ENCODE data around the gene ANKRD44. TPM values are rescaled to one million over a fixed set of nuclear protein-coding genes. Genes with fewer than 3 reads are reported as not detected.

ANKRD44 gene
- total and polyA plus RNA-seq, 4 experiments from 2014 or later, result 51.5 to 248 (median 158) TPM

- H3K9me3 Mint-ChIP-seq, result no peaks in the 10 kb centered on the region
- no peaks in the 10 kb centered on the region for H3K27me3 Mint-ChIP-seq
- Histone ChIP-seq H3K4me1 (ENCODE audit: insufficient read depth, low read length) (peaks cover 98% of the 10 kb centered on the region), H3K27ac (ENCODE audit: low read depth, low read length) (peak overlapping the region; percentile 35), H3K4me3 (ENCODE audit: low read length in 2 of 2) (no peak overlapping the region), H3K36me3 (ENCODE audit: insufficient read depth, low read length) (no peaks in the 10 kb centered on the region), H3K9me3 (ENCODE audit: control insufficient read depth in 1 of 2, low read length in 2 of 2) (no peaks in the 10 kb centered on the region), H3K27me3 (ENCODE audit: insufficient read depth, low read length) (no peaks in the 10 kb centered on the region)
- peak overlapping the region; percentile 77 to 98 (median 87) for H3K27ac Mint-ChIP-seq
- ChIA-PET POLR2A (ENCODE audit: partially characterized antibody) (interaction anchor here (0.6 to 11.3 kb wide), 12 partner anchors 8 to 77 kb away, joined by 3 to 156 read pairs (median 6); partner anchors contain the start of gene ANKRD44), CTCF (ENCODE audit: partially characterized antibody) (interaction anchor here (0.9 to 6.4 kb wide), 4 partner anchors 17 to 91 kb away, joined by 3 to 24 read pairs (median 4); partner anchors contain the start of gene ANKRD44)
- H3K36me3 Mint-ChIP-seq, result peaks cover 8 to 17% of the 10 kb centered on the region in 2 donors
- peak overlapping the region in 7 of 8 donors; percentile 11 to 64 (median 59) for H3K4me3 Mint-ChIP-seq
- intact Hi-C loops (cut with micrococcal nuclease), result loop anchor here (1.0 kb wide), 1 partner anchor 14 kb away; no protein-coding TSS in a partner anchor
- DNase-seq, result peak in 3 of 5 donors; percentile 50 to 81 (median 61)
- H3K4me1 Mint-ChIP-seq, result peaks cover 71 to 99% (median 89%) of the 10 kb centered on the region in 4 donors
Observed at GRCh38 chr2:197268786-197269584, 41.6 kb downstream of the ANKRD44 start.

- POLR2A ChIA-PET (ENCODE audit: partially characterized antibody), result interaction anchor here (0.6 to 11.3 kb wide), 18 partner anchors 10 to 249 kb away, joined by 3 to 156 read pairs (median 6); partner anchors contain the start of gene ANKRD44
- peak overlapping the region; percentile 1 to 98 (median 91) for H3K27ac Mint-ChIP-seq
- peak overlapping the region; percentile 3 to 89 (median 73) for H3K4me3 Mint-ChIP-seq
- no peaks in the 10 kb centered on the region for H3K9me3 Mint-ChIP-seq
- Histone ChIP-seq H3K27me3 (ENCODE audit: insufficient read depth, low read length) (no peaks in the 10 kb centered on the region), H3K4me3 (ENCODE audit: low read length in 2 of 2) (no peak overlapping the region), H3K4me1 (ENCODE audit: insufficient read depth, low read length) (peaks cover 100% of the 10 kb centered on the region), H3K36me3 (ENCODE audit: insufficient read depth, low read length) (no peaks in the 10 kb centered on the region), H3K9me3 (ENCODE audit: control insufficient read depth in 1 of 2, low read length in 2 of 2) (no peaks in the 10 kb centered on the region), H3K27ac (ENCODE audit: low read depth, low read length) (peak overlapping the region; percentile 35)
- intact Hi-C loops (cut with micrococcal nuclease), result loop anchor here (2.0 kb wide), 2 partner anchors 20 to 42 kb away; no protein-coding TSS in a partner anchor
- H3K4me1 Mint-ChIP-seq, result peaks cover 83 to 100% (median 93%) of the 10 kb centered on the region in 4 donors
- peaks cover 11 to 26% of the 10 kb centered on the region in 2 donors for H3K36me3 Mint-ChIP-seq
- DNase-seq, result peak; percentile 49 to 70 (median 57)
- CTCF ChIA-PET (ENCODE audit: partially characterized antibody), result interaction anchor here (1.2 to 6.4 kb wide), 8 partner anchors 11 to 74 kb away, joined by 3 to 24 read pairs (median 6); partner anchors contain the start of gene ANKRD44
- H3K27me3 Mint-ChIP-seq, result no peaks in the 10 kb centered on the region
Observed at GRCh38 chr2:197266477-197266876, 44.1 kb downstream of the ANKRD44 start.

GRCh38 chr2:197265924-197266323 is 44.7 kb downstream of the ANKRD44 start:
- H3K9me3 ChIP-seq (ENCODE audit: control insufficient read depth in 1 of 2, low read length in 2 of 2), result no peaks in the 10 kb centered on the region
- ChIA-PET POLR2A (ENCODE audit: partially characterized antibody) (interaction anchor here (0.6 to 11.3 kb wide), 13 partner anchors 11 to 68 kb away, joined by 3 to 156 read pairs (median 9); partner anchors contain the start of gene ANKRD44), CTCF (ENCODE audit: partially characterized antibody) (interaction anchor here (1.4 to 6.4 kb wide), 5 partner anchors 10 to 53 kb away, joined by 3 to 24 read pairs (median 9); partner anchors contain the start of gene ANKRD44)
- no peaks in the 10 kb centered on the region for H3K27me3 ChIP-seq (ENCODE audit: insufficient read depth, low read length)
- H3K4me3 ChIP-seq (ENCODE audit: low read length in 2 of 2), result peak overlapping the region in 1 of 2 donors; percentile 3
- intact Hi-C loops (cut with micrococcal nuclease), result loop anchor here (2.0 kb wide), 3 partner anchors 21 to 67 kb away; no protein-coding TSS in a partner anchor
- Mint-ChIP-seq H3K4me1 (peaks cover 80 to 98% (median 91%) of the 10 kb centered on the region in 4 donors), H3K27ac (peak overlapping the region; percentile 71 to 98 (median 91)), H3K27me3 (no peaks in the 10 kb centered on the region), H3K9me3 (no peaks in the 10 kb centered on the region), H3K4me3 (peak overlapping the region; percentile 53 to 89 (median 73)), H3K36me3 (peaks cover 11 to 26% of the 10 kb centered on the region in 2 donors)
- peak overlapping the region; percentile 35 for H3K27ac ChIP-seq (ENCODE audit: low read depth, low read length)
- peaks cover 98% of the 10 kb centered on the region for H3K4me1 ChIP-seq (ENCODE audit: insufficient read depth, low read length)
- no peaks in the 10 kb centered on the region for H3K36me3 ChIP-seq (ENCODE audit: insufficient read depth, low read length)
- DNase-seq, result peak in 1 of 5 donors; percentile 56

- Mint-ChIP-seq H3K4me1 (peaks cover 71 to 95% (median 83%) of the 10 kb centered on the region in 4 donors), H3K4me3 (peak overlapping the region in 7 of 8 donors; percentile 19 to 89 (median 67)), H3K36me3 (peaks cover 7 to 24% of the 10 kb centered on the region in 2 donors), H3K27me3 (no peaks in the 10 kb centered on the region), H3K9me3 (peaks cover 0 to 2% (median 0%) of the 10 kb centered on the region in 8 donors), H3K27ac (peak overlapping the region; percentile 69 to 98 (median 87))
- Histone ChIP-seq H3K27ac (ENCODE audit: low read depth, low read length) (peak overlapping the region; percentile 35), H3K9me3 (ENCODE audit: control insufficient read depth in 1 of 2, low read length in 2 of 2) (no peaks in the 10 kb centered on the region), H3K36me3 (ENCODE audit: insufficient read depth, low read length) (no peaks in the 10 kb centered on the region), H3K4me3 (ENCODE audit: low read length in 2 of 2) (no peak overlapping the region), H3K4me1 (ENCODE audit: insufficient read depth, low read length) (peaks cover 89% of the 10 kb centered on the region), H3K27me3 (ENCODE audit: insufficient read depth, low read length) (no peaks in the 10 kb centered on the region)
- intact Hi-C loops (cut with micrococcal nuclease), result loop anchor here (2.0 kb wide), 1 partner anchor 66 kb away; no protein-coding TSS in a partner anchor
- ChIA-PET CTCF (ENCODE audit: partially characterized antibody) (interaction anchor here (0.9 to 3.1 kb wide), 6 partner anchors 9 to 52 kb away, joined by 3 to 15 read pairs (median 4); no protein-coding TSS in a partner anchor), POLR2A (ENCODE audit: partially characterized antibody) (interaction anchor here (0.8 to 11.3 kb wide), 10 partner anchors 14 to 67 kb away, joined by 3 to 156 read pairs (median 16); partner anchors contain the start of gene ANKRD44)
- no peak for DNase-seq
Observed at GRCh38 chr2:197265036-197265435, 45.5 kb downstream of the ANKRD44 start.

DNA sequence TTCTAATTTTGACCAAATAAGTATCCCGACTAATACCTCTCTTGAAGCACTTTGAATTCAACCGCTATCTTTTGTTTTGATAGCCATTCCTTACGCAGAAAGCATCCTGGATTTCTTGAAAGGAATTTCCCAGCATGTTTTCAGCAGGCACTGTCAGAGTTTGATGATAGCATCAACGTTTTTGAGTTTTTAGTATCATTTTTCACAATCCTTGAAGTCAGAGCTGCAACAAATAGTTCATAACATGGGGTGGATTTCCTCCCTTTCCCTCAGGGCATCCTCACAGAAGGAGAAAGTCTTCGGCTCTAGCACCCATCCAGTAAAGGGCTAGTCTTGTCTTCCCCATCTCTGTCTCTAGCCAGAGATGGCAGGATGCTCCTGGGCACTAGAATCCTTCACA is 46.2 kb downstream of the ANKRD44 start:
- peaks cover 88% of the 10 kb centered on the region for H3K4me1 ChIP-seq (ENCODE audit: insufficient read depth, low read length)
- no peaks in the 10 kb centered on the region for H3K27me3 ChIP-seq (ENCODE audit: insufficient read depth, low read length)
- Mint-ChIP-seq H3K36me3 (peaks cover 12 to 26% of the 10 kb centered on the region in 2 donors), H3K27ac (peak overlapping the region; percentile 76 to 98 (median 87)), H3K4me3 (peak overlapping the region in 7 of 8 donors; percentile 10 to 82 (median 60)), H3K4me1 (peaks cover 69 to 94% (median 82%) of the 10 kb centered on the region in 4 donors), H3K27me3 (no peaks in the 10 kb centered on the region), H3K9me3 (peaks cover 0 to 2% (median 0%) of the 10 kb centered on the region in 8 donors)
- DNase-seq, result no peak
- ChIA-PET POLR2A (ENCODE audit: partially characterized antibody) (interaction anchor here (1.1 to 11.3 kb wide), 13 partner anchors 9 to 66 kb away, joined by 3 to 156 read pairs (median 6); partner anchors contain the start of gene ANKRD44), CTCF (ENCODE audit: partially characterized antibody) (interaction anchor here (0.9 to 3.1 kb wide), 5 partner anchors 8 to 32 kb away, joined by 3 to 15 read pairs (median 3); no protein-coding TSS in a partner anchor)
- H3K9me3 ChIP-seq (ENCODE audit: control insufficient read depth in 1 of 2, low read length in 2 of 2), result no peaks in the 10 kb centered on the region
- no peaks in the 10 kb centered on the region for H3K36me3 ChIP-seq (ENCODE audit: insufficient read depth, low read length)
- no peak overlapping the region for H3K4me3 ChIP-seq (ENCODE audit: low read length in 2 of 2)
- intact Hi-C loops (cut with micrococcal nuclease), result loop anchor here (2.0 kb wide), 1 partner anchor 66 kb away; no protein-coding TSS in a partner anchor
- peak overlapping the region; percentile 35 for H3K27ac ChIP-seq (ENCODE audit: low read depth, low read length)

GRCh38 chr2:197263077-197263476 is 47.5 kb downstream of the ANKRD44 start:
- peak overlapping the region; percentile 18 to 82 (median 52) for H3K4me3 Mint-ChIP-seq
- peaks cover 88% of the 10 kb centered on the region for H3K4me1 ChIP-seq (ENCODE audit: insufficient read depth, low read length)
- intact Hi-C loops (cut with micrococcal nuclease), result no loop called here
- H3K27me3 ChIP-seq (ENCODE audit: insufficient read depth, low read length), result no peaks in the 10 kb centered on the region
- no peaks in the 10 kb centered on the region for H3K27me3 Mint-ChIP-seq
- POLR2A ChIA-PET (ENCODE audit: partially characterized antibody), result interaction anchor here (1.1 to 11.3 kb wide), 13 partner anchors 8 to 65 kb away, joined by 3 to 156 read pairs (median 6); partner anchors contain the start of gene ANKRD44
- H3K36me3 ChIP-seq (ENCODE audit: insufficient read depth, low read length), result no peaks in the 10 kb centered on the region
- peak overlapping the region; percentile 76 to 98 (median 91) for H3K27ac Mint-ChIP-seq
- CTCF ChIA-PET (ENCODE audit: partially characterized antibody), result interaction anchor here (0.7 to 1.3 kb wide), 5 partner anchors 19 to 72 kb away, joined by 3 to 4 read pairs (median 4); no protein-coding TSS in a partner anchor
- DNase-seq, result peak in 1 of 5 donors; percentile 38
- peak overlapping the region; percentile 35 for H3K27ac ChIP-seq (ENCODE audit: low read depth, low read length)
- no peak overlapping the region for H3K4me3 ChIP-seq (ENCODE audit: low read length in 2 of 2)
- no peaks in the 10 kb centered on the region for H3K9me3 ChIP-seq (ENCODE audit: control insufficient read depth in 1 of 2, low read length in 2 of 2)
- peaks cover 0 to 2% (median 0%) of the 10 kb centered on the region in 8 donors for H3K9me3 Mint-ChIP-seq
- peaks cover 18 to 32% of the 10 kb centered on the region in 2 donors for H3K36me3 Mint-ChIP-seq
- peaks cover 68 to 93% (median 81%) of the 10 kb centered on the region in 4 donors for H3K4me1 Mint-ChIP-seq

Measured in CD4-positive, alpha-beta memory T cell (primary cell).